Measurements from ENCODE around the gene UBB.

Gene UBB

GRCh38 chr17:16380640-16381495, at the start of gene UBB:
UBB (plus strand) TSS chr17:16381091; CDS start chr17:16381908, 817 bp downstream.
- Histone ChIP-seq H4K20me1 (ENCODE audit: insufficient read depth) (no peaks in the 10 kb centered on the region), H3K4me1 (ENCODE audit: low read depth, poor library complexity, severe bottlenecking) (no peaks in the 10 kb centered on the region), H3K79me2 (ENCODE audit: insufficient read depth, low read depth) (peaks cover 7% of the 10 kb centered on the region), H3K36me3 (ENCODE audit: insufficient read depth) (peaks cover 4% of the 10 kb centered on the region; the same call in 1 of the 2 replicates), H3K27ac (peak within 1 kb of the TSS; percentile 95), H3K9ac (peak within 1 kb of the TSS; percentile 72; the same call in 1 of the 2 replicates), H2AFZ (ENCODE audit: low read depth) (peak within 1 kb of the TSS; percentile 78; the same call in 1 of the 2 replicates), H3K4me3 (IDR thresholded peaks at IDR 0.05; ENCODE audit: insufficient read depth, low read depth, low read length) (no peak within 1 kb of the TSS), H3K27me3 (ENCODE audit: insufficient read depth, low read depth) (no peaks in the 10 kb centered on the region), H3K4me2 (peak within 1 kb of the TSS; percentile 42)
- no peak for TF ChIP-seq CTCF (conservative IDR thresholded peaks at IDR 0.05; ENCODE audit: low read depth, low read length)

DNA sequence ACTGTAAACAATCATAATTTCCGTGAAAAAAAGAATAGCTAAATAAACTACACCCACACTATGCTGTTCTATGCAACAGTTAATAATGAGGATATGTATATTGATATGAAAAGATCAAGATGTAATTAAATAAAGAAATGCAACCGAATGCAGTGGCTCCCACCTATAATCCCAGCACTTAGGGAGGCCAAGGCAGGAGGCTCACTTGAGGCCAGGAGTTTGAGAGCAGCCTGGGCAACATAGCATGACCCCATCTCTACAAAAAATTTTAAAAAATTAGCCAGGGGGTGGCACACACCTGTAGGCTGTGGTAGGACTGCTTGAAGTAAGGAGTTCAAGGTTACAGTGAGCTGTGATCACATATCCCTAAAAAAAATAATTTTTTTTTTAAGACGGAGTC, 42.5 kb upstream of the UBB start:
- H3K4me3 ChIP-seq (IDR thresholded peaks at IDR 0.05; ENCODE audit: insufficient read depth, low read depth, low read length): no peak overlapping the region

DNA sequence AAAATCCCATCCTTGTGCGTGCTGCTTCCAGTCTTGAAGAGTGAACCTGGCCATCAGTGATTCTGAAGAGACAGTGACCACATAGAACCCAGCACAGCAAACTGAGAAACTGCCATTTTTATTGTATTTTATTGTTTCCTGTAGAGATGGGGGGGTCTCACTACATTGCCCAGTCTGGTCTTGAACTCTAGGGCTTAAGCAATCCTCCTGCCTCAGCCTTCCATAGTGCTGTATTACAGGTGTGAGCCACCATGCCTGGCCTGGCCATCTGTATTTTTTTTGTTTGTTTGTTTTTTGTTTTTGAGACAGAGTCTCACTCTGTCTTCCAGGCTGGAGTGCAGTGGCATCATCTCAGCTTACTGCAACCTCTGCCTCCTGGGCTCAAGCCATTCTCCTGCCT, 41.5 kb upstream of the UBB start:
- Histone ChIP-seq H2AFZ (ENCODE audit: low read depth) (no peak overlapping the region), H3K27ac (no peak overlapping the region), H3K27me3 (ENCODE audit: insufficient read depth, low read depth) (no peaks in the 10 kb centered on the region), H4K20me1 (ENCODE audit: insufficient read depth) (no peaks in the 10 kb centered on the region), H3K4me1 (ENCODE audit: low read depth, poor library complexity, severe bottlenecking) (no peaks in the 10 kb centered on the region), H3K4me2 (no peak overlapping the region), H3K36me3 (ENCODE audit: insufficient read depth) (no peaks in the 10 kb centered on the region), H3K79me2 (ENCODE audit: insufficient read depth, low read depth) (no peaks in the 10 kb centered on the region), H3K9ac (no peak overlapping the region), H3K4me3 (IDR thresholded peaks at IDR 0.05; ENCODE audit: insufficient read depth, low read depth, low read length) (no peak overlapping the region)
- no peak for TF ChIP-seq CTCF (conservative IDR thresholded peaks at IDR 0.05; ENCODE audit: low read depth, low read length)

More for the DNA sequence above, 42.5 kb upstream of the UBB start:
- H2AFZ ChIP-seq (ENCODE audit: low read depth): no peak overlapping the region
- H4K20me1 ChIP-seq (ENCODE audit: insufficient read depth): no peaks in the 10 kb centered on the region
- no peak overlapping the region for H3K9ac ChIP-seq
- H3K27me3 ChIP-seq (ENCODE audit: insufficient read depth, low read depth): no peaks in the 10 kb centered on the region
- no peak overlapping the region for H3K4me2 ChIP-seq
- no peaks in the 10 kb centered on the region for H3K4me1 ChIP-seq (ENCODE audit: low read depth, poor library complexity, severe bottlenecking)
- no peak for TF ChIP-seq CTCF (conservative IDR thresholded peaks at IDR 0.05; ENCODE audit: low read depth, low read length)
- H3K36me3 ChIP-seq (ENCODE audit: insufficient read depth): no peaks in the 10 kb centered on the region
- H3K27ac ChIP-seq: no peak overlapping the region
- H3K79me2 ChIP-seq (ENCODE audit: insufficient read depth, low read depth): no peaks in the 10 kb centered on the region

GRCh38 chr17:16339959-16340358, 40.9 kb upstream of the UBB start:
- H3K79me2 ChIP-seq (ENCODE audit: insufficient read depth, low read depth): no peaks in the 10 kb centered on the region
- H4K20me1 ChIP-seq (ENCODE audit: insufficient read depth): no peaks in the 10 kb centered on the region
- no peak overlapping the region for H3K27ac ChIP-seq
- no peaks in the 10 kb centered on the region for H3K4me1 ChIP-seq (ENCODE audit: low read depth, poor library complexity, severe bottlenecking)
- no peaks in the 10 kb centered on the region for H3K27me3 ChIP-seq (ENCODE audit: insufficient read depth, low read depth)
- no peak for TF ChIP-seq CTCF (conservative IDR thresholded peaks at IDR 0.05; ENCODE audit: low read depth, low read length)
- H3K4me3 ChIP-seq (IDR thresholded peaks at IDR 0.05; ENCODE audit: insufficient read depth, low read depth, low read length): no peak overlapping the region
- H3K4me2 ChIP-seq: no peak overlapping the region
- no peaks in the 10 kb centered on the region for H3K36me3 ChIP-seq (ENCODE audit: insufficient read depth)
- no peak overlapping the region for H2AFZ ChIP-seq (ENCODE audit: low read depth)
- no peak overlapping the region for H3K9ac ChIP-seq
